HG02973 (cell line): ENCODE measurements around the gene TESK1.

ENCODE experiments used
- ATAC-seq: cut with Tn5 transposase; IDR thresholded peaks from one replicate; pipeline ENCODE4 v1.9.1; 2021; ENCODE audit warnings: moderate library complexity; ENCODE audit not compliant: unreplicated experiment

The TESK1 gene

DNA sequence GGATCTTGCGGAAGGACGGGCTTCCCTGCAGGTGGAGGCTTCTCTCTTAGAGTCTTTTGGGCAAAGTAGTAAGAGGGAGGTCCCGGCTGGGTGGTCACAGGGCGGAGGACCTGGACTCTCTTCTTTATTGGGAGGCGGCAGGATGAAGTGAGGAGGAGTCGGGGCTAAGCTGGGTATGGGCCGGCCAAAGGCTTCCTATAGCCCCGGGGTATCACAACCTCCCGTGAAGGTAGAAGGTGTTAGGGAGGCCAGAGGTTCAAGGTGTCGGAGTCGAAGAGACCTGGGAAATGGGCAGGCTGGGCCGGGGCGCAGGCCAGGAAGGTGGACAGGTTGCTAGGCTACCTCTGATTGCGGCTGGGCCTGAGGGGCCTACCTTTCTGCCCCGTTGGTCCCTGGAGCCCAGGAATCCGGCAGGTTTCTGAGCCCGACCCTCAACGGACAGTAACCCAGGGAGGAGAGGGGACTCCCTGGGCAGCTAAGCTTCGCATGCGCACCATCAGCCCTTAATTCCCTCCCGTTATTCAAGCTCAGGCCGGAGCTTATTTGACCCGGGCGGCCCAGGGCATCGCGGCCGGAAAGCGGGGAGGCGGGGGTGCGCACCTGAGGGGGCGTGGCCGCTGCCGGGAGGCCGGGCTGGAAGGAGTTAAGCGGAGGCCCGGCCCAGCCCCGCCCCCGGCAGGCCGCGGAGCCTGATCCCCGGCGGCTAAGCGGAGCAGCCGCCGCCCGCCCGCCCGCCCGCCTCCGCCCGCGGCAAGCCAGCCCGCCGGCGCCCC, at the start of gene TESK1:
TESK1 (plus strand) TSS at position 685 of the 773 bp plus-strand sequence. CDS start 358 bp downstream, outside the sequence.
- peak; percentile 41 for ATAC-seq

GRCh38 chr9:35555881-35556280, 49.2 kb upstream of the TESK1 start:
- no peak for ATAC-seq

DNA sequence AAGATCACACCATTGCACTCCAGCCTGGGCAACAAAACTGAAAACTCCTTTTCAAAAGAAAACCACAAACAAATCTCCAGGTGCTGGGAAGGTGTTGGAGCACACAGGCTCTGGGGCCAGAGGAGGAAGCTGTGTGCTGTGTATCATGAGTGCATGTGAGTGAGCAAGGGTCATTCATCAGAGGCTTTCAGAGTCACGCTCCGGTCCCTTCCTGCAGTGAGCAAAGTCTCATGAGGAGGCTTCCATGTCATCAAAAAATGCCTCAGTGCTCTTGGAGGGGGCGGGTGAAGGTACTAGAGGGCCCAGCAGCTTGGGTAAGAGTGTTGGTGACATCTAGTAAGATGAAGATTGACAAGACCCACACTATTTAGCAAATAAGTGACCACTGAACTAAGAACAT, 48.3 kb upstream of the TESK1 start:
- ATAC-seq, result no peak

DNA sequence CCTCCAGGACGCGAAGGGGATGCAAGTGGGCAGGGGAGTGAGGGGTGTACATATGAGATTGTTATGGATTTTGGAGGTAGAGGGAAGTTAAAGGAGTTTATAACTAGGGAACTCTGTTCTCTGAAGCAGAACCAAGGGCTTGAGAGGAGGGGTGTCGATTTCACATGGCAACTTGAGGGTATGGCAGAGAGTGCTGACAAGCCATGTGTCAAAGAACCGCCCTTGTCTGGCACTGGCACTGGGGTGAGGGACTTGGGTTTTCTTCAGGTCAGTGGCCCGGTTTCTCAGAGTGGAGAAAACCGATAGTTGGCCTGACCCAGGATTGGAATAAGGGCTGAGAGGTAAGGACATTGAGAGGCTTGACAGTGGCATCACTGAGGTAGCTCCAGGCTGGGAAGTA, 47.7 kb upstream of the TESK1 start:
- no peak for ATAC-seq

DNA sequence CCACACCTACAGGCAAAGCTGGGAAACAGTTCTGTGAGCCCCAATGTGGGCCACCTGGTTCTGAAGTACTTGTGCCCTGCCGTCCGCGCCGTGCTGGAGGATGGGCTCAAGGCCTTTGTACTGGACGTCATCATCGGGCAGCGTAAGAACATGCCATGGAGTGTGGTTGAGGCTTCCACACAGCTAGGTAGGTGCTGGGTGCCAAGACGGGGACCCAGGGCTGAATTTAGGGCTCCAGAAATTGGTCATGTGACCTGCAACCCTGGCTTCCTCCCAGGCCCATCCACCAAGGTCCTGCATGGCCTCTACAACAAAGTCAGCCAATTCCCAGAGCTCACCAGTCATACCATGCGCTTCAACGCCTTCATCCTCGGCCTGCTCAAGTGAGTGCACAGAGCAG, 46.9 kb upstream of the TESK1 start:
- no peak for ATAC-seq

- ATAC-seq, result no peak
These were observed 45.1 kb upstream of the TESK1 start for GRCh38 chr9:35559792-35560530.

- ATAC-seq, result no peak
These were observed 44.3 kb upstream of the TESK1 start for GRCh38 chr9:35560625-35561337.

DNA sequence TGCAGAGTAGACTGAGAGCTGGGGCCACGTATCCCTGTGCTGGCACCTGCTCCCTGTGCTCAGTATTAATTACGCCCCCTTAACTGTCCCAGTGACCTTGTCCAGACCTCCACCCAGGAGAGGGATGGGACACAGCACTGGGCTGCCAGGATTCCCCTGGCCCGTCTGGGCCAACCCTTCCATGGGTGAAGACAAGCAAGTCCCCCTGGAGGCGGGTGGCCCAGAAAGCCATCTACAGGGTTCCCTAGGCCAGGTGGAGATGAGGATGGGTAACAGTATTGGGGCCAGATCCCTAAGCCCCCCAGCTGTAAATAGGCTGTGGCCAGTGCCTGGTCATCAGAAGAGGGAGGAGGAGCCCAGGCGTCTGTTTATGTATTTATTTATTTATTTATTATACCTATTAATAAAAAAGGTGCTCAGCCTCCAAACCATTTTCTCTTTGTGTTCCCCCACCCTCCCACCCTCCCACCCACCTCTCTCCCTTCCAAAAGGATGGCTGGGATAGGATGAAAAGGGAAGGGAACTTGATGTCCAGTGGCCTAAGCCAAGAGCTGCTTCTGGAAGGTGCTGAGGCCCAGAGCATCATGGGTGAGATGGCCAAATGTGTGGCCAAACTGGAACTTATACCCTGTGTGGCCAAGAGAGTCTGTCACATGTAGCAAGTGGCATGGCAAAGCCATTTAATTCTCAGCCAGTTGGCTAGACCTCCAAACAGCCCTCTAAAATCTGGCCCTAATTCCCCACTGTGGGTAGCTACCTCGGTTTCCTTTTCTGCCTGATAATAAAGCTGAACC, 43.4 kb upstream of the TESK1 start:
- no peak for ATAC-seq

GRCh38 chr9:35562895-35563780, 41.9 kb upstream of the TESK1 start:
- no peak for ATAC-seq

GRCh38 chr9:35563791-35564197, 41.3 kb upstream of the TESK1 start:
- ATAC-seq, result no peak

DNA sequence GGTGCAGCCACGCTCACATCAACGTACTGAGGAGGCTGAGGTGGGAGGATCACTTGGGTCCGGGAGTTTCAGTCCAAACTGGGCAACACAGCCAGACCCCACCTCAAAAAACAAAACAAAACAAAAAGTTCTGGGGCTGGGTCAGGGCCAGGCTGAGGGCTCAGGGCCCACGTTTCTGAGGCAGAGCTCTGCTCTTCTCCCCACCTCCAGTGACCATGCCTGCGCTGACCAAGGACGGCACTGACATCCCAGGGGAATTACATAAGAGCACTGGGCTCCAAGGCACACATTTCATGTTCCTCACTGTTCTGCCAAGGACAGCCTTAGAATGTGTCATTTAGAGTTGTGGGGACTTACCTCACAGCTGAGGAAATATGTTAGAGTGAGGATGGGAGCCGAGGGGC, 40.4 kb upstream of the TESK1 start:
- ATAC-seq, result no peak

DNA sequence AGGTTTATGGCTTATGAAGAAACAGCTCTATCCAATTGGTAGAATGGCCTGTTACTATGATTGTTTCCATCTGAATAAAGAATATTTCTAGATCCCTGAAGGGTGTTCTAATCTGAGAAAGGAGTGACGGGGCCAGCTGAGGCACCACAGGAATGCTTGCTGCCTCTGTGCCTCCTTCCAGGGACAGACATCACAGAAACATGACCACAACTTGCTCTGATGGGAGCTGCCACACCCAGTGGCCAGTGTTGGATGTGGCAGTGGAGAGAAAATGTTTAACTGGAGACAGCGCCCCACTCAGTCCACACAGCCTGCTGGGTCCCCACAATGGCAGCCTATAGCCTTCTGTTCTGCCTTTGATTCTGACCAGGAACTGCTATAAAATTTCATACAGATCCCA, 38.6 kb upstream of the TESK1 start:
- no peak for ATAC-seq

GRCh38 chr9:35568196-35568595, 36.9 kb upstream of the TESK1 start:
- no peak for ATAC-seq

DNA sequence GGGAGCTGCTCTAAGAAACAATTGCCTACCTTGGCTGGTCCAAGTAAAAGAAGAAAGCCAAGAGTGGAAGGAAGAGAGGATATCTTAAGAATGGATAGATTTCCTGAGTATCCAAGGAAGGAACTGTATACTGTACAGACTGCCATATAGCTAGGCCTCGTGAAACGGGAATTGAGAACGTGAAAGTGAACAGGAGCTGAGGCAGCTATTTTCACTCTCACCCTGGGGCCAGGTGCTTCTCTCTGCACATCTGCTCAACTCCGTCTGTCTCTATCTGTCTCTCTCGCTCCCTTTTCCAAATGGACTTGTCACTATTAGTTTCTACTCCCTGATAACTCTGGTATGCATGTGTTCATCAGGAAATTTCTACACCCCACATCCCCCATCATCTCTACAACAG, 35.9 kb upstream of the TESK1 start:
- peak; percentile 33 for ATAC-seq

GRCh38 chr9:35570709-35571504, 34.2 kb upstream of the TESK1 start:
- peak; percentile 41 for ATAC-seq

DNA sequence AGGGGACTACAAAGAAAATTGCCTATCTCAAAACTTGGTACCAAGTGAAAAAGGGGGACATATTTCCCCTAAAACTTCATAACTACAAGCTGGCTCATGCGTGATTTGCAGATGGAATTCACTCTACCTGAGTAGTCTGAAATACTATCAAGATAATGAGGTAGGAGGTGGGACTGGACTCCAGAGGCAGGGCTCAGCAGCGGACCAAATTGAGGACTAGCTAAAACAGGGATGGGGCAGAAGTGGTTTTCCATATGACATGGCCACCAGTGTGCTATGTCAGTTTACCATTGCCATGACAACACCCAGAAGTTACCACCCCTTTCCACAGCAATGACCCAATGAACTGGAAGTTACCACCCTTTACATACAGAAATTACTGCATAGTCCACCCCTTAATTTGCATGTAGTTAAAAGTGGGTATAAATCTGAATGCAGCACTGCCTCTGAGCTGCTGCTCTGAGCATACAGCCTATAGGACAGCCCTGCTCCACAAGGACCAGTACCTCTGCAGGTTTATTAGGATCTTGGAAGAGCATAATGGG, 30.4 kb upstream of the TESK1 start:
- no peak for ATAC-seq

- ATAC-seq, result no peak
These were observed 29.6 kb upstream of the TESK1 start for GRCh38 chr9:35575478-35575877.

GRCh38 chr9:35577486-35577885, 27.6 kb upstream of the TESK1 start:
- ATAC-seq, result no peak

DNA sequence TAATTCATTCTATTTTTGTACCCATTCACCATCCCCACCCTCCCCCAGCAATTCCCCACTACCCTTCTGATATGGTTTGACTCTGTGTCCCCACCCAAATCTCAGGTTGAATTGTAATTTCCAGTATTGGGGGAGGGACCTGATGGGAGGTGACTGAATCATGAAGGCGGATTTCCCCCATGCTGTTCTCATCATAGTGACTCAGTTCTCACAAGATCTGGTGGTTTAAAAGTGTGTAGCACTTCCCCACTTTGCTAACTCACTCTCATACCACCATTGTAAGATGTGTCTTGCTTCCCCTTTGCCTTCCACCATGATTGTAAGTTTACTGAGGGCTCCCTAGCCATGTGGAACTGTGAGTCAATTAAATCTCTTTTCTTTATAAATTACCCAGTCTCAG, 25.9 kb upstream of the TESK1 start:
- ATAC-seq, result no peak
